Ureter (tissue), 1 donor: ENCODE results near the gene ENTPD6. TPM values are rescaled to one million over a fixed set of nuclear protein-coding genes. Genes with fewer than 3 reads are reported as not detected.

ENCODE experiments used
- DNase-seq: peaks from one replicate; pipeline ENCODE4 v3.0.0-alpha.2; 2020; ENCODE audit warnings: low spot score
- total RNA-seq: library from RNA; stranded (reverse); gene quantifications from one replicate; pipeline ENCODE4 v1.2.4, GENCODE V29; 2023
- donor health status: DM: yes; HTN: yes; CAD: no.

The ENTPD6 gene
- total RNA-seq, 1 donor from 2014 or later, result 53.3 TPM

- DNase-seq, result no peak
Measured at GRCh38 chr20:25257130-25257529, 61.6 kb downstream of the ENTPD6 start.

GRCh38 chr20:25257756-25258475 lies 62.4 kb downstream of the ENTPD6 start:
- DNase-seq, result no peak

- peak; percentile 31 for DNase-seq
Measured at GRCh38 chr20:25258476-25258805, 62.9 kb downstream of the ENTPD6 start.

GRCh38 chr20:25258828-25259227 lies 63.3 kb downstream of the ENTPD6 start:
- no peak for DNase-seq

GRCh38 chr20:25259358-25259757 lies 63.8 kb downstream of the ENTPD6 start:
- DNase-seq, result peak; percentile 40

GRCh38 chr20:25259788-25260254 lies 64.3 kb downstream of the ENTPD6 start:
- DNase-seq, result peak; percentile 27

- DNase-seq, result peak; percentile 31
Measured at GRCh38 chr20:25260770-25261437, 65.4 kb downstream of the ENTPD6 start.

GRCh38 chr20:25269057-25269832 lies 73.7 kb downstream of the ENTPD6 start:
- DNase-seq, result peak; percentile 34

GRCh38 chr20:25269833-25270170 lies 74.3 kb downstream of the ENTPD6 start:
- no peak for DNase-seq

- peak; percentile 39 for DNase-seq
Measured at GRCh38 chr20:25270829-25271251, 75.3 kb downstream of the ENTPD6 start.

- DNase-seq, result peak; percentile 20
Measured at GRCh38 chr20:25271486-25272222, 76.1 kb downstream of the ENTPD6 start.

GRCh38 chr20:25272223-25273000 lies 76.9 kb downstream of the ENTPD6 start:
- peak; percentile 33 for DNase-seq

- peak; percentile 29 for DNase-seq
Measured at GRCh38 chr20:25273046-25273445, 77.5 kb downstream of the ENTPD6 start.

GRCh38 chr20:25273541-25274358 lies 78.2 kb downstream of the ENTPD6 start:
- DNase-seq, result peak; percentile 60

GRCh38 chr20:25274481-25274880 lies 79.0 kb downstream of the ENTPD6 start:
- no peak for DNase-seq

- no peak for DNase-seq
Measured at GRCh38 chr20:25274891-25275812, 79.6 kb downstream of the ENTPD6 start.

- no peak for DNase-seq
Measured at GRCh38 chr20:25275813-25276532, 80.5 kb downstream of the ENTPD6 start.
